ENCODE data around the gene ITK. TPM values are rescaled to one million over a fixed set of nuclear protein-coding genes. Genes with fewer than 3 reads are reported as not detected.
"Not testable (repeated sequence)": the region's sequence is repeated elsewhere in the genome, so short reads cannot be mapped to it uniquely, and the experiment has no call there.

Gene ITK
- total RNA-seq, 1 donor from 2014 or later, result not detected

- DNase-seq (ENCODE audit: low spot score in 2 of 2) (no peak), FAIRE-seq (no peak)
Observed at GRCh38 chr5:157166214-157167213, 14.1 kb upstream of the ITK start, which contains the start of gene GARIN3. Gene GARIN3 (minus strand): TSS chr5:157166264. CDS start chr5:157166168, 96 bp downstream.

DNA sequence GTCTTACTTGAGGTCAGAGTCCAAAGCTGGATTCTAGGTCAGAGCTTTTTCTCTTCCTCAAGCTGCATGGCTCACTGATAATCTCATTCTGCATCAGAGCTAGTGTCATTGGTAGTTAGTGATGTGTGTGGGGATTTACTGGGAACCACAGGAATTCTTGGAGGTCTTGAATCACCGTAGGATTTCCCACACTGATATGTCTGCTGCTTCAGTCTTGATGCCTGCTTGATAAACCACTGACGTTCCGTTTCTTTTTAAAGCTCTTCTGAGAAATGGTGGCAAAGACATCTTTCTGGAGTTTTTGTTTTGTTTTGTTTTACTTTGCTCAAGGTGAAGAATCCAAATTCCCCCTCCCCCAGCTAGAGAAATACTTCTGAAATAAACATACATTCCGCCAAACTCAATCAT, 13.4 kb upstream of the ITK start:
- no peak for DNase-seq (ENCODE audit: low spot score in 2 of 2)
- FAIRE-seq, result no peak

DNA sequence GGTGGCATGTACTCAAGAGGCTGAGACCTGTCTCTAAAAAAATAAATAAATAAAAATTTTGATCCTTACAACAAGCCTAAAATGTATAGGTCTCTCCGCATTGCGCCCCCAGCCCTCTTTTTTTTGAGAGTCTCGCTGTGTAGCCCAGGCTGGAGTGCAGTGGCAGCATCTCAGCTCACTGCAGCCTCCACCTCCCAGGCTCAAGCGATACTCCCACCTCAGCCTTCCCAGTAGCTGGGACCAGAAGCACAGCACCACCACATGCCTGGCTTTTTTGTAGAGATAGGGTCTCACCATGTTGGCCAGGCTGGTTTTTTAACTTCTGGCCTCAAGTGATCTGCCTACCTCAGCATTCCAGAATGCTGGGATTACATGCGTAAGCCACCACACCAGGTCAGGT, 12.4 kb upstream of the ITK start:
- DNase-seq (ENCODE audit: low spot score in 2 of 2) (no peak), FAIRE-seq (no peak)

GRCh38 chr5:157172403-157172802, 8.2 kb upstream of the ITK start:
- FAIRE-seq (no peak), DNase-seq (ENCODE audit: low spot score in 2 of 2) (no peak)

- no peak for FAIRE-seq
Observed at GRCh38 chr5:157175071-157175612, 5.5 kb upstream of the ITK start.

DNA sequence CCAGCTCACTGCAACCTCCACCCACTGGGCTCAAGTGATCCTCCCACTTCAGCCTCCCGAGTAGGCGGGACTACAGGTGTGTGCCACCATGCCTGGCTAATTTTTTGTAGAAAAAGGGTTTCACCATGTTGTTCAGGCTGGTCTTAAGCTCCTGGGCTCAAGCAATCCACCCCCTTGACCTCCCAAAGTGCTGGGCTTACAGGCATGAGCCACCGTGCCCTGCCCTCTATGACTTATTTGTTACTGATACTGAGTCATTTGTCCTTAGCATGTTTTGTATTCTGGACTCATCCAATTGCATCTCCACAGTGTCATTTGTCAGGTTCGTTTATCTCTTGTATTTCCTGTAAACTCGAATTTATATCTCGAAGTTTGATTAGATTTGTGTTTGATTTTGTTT, 2.7 kb upstream of the ITK start:
- no peak for FAIRE-seq

More at GRCh38 chr5:157175071-157175612, 5.5 kb upstream of the ITK start:
- DNase-seq (ENCODE audit: low spot score in 2 of 2), result no peak

GRCh38 chr5:157178966-157179365, 1.7 kb upstream of the ITK start:
- DNase-seq (ENCODE audit: low spot score in 2 of 2) (no peak), FAIRE-seq (no peak)

More for the DNA sequence above, 2.7 kb upstream of the ITK start:
- no peak for DNase-seq (ENCODE audit: low spot score in 2 of 2)

GRCh38 chr5:157182143-157182757, 1.6 kb downstream of the ITK start:
- DNase-seq (ENCODE audit: low spot score in 2 of 2), result no peak
- no peak for FAIRE-seq

GRCh38 chr5:157184117-157184670, 3.6 kb downstream of the ITK start:
- FAIRE-seq (no peak), DNase-seq (ENCODE audit: low spot score in 2 of 2) (no peak)

DNA sequence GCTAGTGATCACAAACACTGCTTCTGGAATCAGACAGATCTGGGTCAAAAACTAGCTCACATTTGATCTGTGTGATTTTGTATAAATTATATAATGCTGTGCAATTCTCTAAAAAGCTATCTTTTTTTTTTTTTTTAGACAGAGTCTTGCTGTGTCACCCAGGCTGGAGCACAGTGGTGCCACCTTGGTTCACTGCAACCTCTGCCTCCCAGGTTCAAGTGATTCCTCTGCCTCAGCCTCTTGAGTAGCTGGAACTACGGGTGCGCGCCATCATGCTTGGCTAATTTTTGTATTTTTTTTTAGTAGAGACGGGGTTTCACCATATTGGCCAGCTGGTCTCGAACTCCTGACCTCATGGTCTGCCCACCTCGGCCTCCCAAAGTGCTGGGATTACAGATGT, 4.5 kb downstream of the ITK start:
- FAIRE-seq; DNase-seq (ENCODE audit: low spot score in 2 of 2): not testable (repeated sequence)

DNA sequence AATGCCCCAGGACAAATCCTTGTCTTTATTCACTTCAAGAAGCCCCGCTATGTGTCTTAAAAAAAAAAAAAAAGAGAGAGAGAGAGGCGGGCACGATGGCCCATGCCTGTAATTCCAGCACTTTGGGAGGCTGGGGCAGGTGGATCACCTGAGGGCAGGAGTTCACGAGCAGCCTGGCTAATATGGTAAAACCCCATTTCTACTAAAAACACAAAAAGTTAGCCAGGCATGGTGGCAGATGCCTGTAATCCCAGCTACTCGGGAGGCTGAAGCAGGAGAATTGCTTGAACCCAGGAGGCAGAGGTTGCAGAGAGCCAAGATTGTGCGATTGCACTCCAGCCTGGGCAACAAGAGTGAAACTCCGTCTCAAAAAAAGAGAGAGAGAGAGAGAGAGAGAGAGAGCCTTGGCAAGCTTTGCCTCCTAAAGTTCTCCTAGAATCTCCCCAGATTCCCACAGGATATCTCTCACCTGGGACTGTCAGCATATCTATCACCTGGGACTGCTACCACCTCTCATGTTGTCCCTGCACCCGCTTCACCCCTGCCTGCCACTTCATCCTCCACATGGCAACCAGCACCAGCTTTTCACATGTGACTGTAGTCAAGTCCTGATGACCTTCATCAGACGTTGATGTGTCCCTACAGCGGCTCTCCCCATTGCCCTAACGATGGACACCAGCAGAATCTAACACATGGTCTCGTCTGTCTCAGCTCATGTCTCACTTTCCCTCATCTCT, 5.8 kb downstream of the ITK start:
- FAIRE-seq (no peak), DNase-seq (ENCODE audit: low spot score in 2 of 2) (no peak)

GRCh38 chr5:157187046-157187754, 6.6 kb downstream of the ITK start:
- no peak for FAIRE-seq

GRCh38 chr5:157188270-157188669, 7.6 kb downstream of the ITK start:
- FAIRE-seq (no peak), DNase-seq (ENCODE audit: low spot score in 2 of 2) (no peak)

More at GRCh38 chr5:157187046-157187754, 6.6 kb downstream of the ITK start:
- DNase-seq (ENCODE audit: low spot score in 2 of 2), result no peak

DNA sequence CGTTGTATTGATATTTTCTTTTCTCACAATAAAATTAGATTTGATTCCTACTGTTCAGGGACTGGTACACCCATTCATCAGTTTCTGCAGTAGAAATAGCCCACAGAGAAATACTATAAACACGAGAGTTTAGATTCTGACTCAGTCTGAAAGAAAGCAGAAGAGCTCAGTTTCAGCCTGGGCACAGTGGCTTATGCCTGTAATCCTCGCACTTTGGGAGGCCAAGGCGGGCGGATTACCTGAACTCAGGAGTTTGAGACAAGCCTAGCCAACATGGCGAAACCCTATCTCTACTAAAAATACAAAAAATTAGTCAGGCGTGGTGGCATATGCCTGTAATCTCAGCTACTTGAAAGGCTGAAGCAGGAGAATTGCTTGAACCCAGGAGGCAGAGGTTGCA, 8.6 kb downstream of the ITK start:
- FAIRE-seq (no peak), DNase-seq (ENCODE audit: low spot score in 2 of 2) (no peak)

DNA sequence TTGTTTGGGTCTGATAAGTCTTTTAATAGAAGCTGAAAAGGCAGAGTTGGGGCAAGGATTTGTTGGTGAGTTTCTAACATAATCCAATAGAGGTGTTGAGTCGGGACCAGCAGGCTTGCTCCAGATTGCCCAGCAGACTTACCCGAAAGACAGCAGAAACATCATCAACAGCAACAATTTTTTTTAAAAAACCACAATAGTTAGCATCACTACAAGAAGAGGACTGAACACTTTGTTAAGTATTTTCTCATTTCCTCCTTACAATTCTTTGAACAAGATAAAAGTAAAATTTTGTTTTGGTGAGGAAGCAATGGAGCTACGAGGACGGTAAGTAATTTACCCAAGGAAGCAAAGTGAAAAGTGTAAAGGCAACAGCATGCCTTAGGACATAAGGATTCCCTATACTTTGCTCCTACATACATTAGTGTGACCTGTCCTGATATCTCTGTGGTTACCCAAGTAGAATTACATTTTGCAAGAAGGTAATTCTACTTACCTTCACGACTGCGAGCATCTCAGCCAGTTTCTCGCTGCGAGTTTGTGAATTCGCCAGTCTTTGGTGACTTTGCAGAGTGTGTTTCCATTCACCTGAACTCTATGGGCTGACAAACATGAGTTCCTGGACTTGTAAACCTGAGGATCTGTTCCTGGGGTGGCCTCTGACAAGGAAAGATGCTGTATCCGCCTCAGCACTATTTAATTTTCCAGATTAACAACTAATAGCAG, 13.2 kb downstream of the ITK start:
- no peak for DNase-seq (ENCODE audit: low spot score in 2 of 2)
- FAIRE-seq, result no peak

- DNase-seq (ENCODE audit: low spot score in 2 of 2), result no peak
- no peak for FAIRE-seq
Observed at GRCh38 chr5:157196045-157196444, 15.4 kb downstream of the ITK start.

GRCh38 chr5:157197086-157197485, 16.4 kb downstream of the ITK start:
- DNase-seq (ENCODE audit: low spot score in 2 of 2), result no peak
- FAIRE-seq, result no peak

DNA sequence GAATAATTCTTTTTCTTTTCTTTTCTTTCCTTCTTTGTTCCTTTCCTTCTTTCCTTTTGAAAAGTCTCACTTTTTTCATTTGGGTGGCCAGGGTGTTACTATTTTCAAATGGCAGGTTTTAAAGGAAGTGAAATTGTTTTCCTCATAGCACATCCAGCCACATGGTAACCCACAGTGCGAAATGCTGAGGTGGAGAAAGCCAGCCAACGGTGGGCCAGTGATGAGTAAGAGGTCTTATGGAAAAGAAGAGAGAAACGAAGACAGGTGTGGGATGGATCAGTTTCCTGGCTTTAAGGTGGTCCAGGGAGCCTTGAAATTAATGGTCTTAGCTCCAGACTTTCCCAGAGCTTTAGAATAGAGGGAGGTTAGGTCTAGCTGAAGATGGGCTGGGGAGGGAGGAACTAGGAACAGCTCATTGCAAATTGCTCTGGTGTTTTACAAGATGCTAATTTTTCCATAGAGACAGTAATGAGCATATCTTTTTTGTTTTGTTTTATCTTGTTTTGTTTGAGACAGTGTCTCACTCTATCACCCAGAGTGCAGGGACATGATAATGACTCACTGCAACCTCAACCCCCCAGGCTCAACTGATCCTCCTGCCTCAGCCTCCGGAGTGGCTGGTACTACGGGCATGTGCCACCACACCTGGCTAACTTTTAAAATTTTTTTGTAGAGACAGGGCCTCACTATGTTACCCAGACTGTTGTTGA, 17.8 kb downstream of the ITK start:
- no peak for FAIRE-seq
- DNase-seq (ENCODE audit: low spot score in 2 of 2), result no peak
